Suprapubic skin (tissue), 4 donors: ENCODE results near the gene IFT43.

Experiments used
- EP300 ChIP-seq: sonication (generic); formaldehyde crosslinking; IDR thresholded peaks from one replicate; pipeline ENCODE4 v1.6.1; 2017; ENCODE audit warnings: antibody characterized with exemption
- POLR2A ChIP-seq, 2 donors: fragments of 450-650 bp; IDR thresholded peaks; one replicate each; pipeline ENCODE4 v1.6.1; 2017; ENCODE audit warnings: antibody characterized with exemption in 2 of 2, mild to moderate bottlenecking in 2 of 2, moderate library complexity in 2 of 2
- POLR2AphosphoS5 ChIP-seq, 3 donors: sonication (generic); formaldehyde crosslinking; IDR thresholded peaks; one replicate each; pipeline ENCODE4 v1.6.1; 2017; ENCODE audit warnings: antibody characterized with exemption in 3 of 3
- TF ChIP-seq, protein P1 (sequence below), 2 donors: fragments of 200-600 bp in 1 of 2; fragments of 450-650 bp in 1 of 2; sonication (generic) in 1 of 2; IDR thresholded peaks; one replicate each; pipeline ENCODE4 v1.5.1; 2016 to 2019; ENCODE audit warnings: antibody characterized with exemption in 2 of 2, mild to moderate bottlenecking in 1 of 2, moderate library complexity in 1 of 2

DNA sequence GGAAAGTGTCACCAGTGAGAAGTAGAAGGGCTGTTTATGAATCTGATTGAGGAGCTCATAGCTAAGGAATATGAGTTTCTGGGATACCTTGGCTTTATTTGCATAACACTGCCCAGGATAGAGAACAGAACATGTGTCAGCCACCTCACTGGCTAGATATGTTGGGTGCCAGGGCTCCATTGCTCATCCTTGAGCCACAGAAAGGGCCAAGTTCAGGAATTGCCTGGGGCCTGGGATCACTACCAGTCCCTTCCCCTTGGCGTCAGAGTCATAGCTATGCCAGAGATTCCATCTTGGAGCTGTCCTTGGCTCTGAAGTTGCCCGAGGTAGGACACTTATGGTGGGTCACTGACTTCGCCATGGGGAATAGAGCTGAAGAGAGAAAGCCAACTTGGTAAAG lies 49.0 kb downstream of the IFT43 start:
- TF ChIP-seq POLR2A (IDR thresholded peaks at IDR 0.05) (no peak), EP300 (no peak), POLR2AphosphoS5 (IDR thresholded peaks at IDR 0.05) (no peak)
- TF ChIP-seq, protein P1, sequence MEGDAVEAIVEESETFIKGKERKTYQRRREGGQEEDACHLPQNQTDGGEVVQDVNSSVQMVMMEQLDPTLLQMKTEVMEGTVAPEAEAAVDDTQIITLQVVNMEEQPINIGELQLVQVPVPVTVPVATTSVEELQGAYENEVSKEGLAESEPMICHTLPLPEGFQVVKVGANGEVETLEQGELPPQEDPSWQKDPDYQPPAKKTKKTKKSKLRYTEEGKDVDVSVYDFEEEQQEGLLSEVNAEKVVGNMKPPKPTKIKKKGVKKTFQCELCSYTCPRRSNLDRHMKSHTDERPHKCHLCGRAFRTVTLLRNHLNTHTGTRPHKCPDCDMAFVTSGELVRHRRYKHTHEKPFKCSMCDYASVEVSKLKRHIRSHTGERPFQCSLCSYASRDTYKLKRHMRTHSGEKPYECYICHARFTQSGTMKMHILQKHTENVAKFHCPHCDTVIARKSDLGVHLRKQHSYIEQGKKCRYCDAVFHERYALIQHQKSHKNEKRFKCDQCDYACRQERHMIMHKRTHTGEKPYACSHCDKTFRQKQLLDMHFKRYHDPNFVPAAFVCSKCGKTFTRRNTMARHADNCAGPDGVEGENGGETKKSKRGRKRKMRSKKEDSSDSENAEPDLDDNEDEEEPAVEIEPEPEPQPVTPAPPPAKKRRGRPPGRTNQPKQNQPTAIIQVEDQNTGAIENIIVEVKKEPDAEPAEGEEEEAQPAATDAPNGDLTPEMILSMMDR (IDR thresholded peaks at IDR 0.05) = no peak
